ENCODE data around the gene ZNF195.

The ZNF195 gene

GRCh38 chr11:3368199-3368598, 10.7 kb downstream of the ZNF195 start:
- H3K4me3 ChIP-seq (ENCODE audit: low read length) = no peak overlapping the region
- no peak for DNase-seq (ENCODE audit: low read depth)
- no peak for TF ChIP-seq CTCF (conservative IDR thresholded peaks at IDR 0.05; ENCODE audit: low read length)

GRCh38 chr11:3367221-3367620, 11.7 kb downstream of the ZNF195 start:
- no peak overlapping the region for H3K4me3 ChIP-seq (ENCODE audit: low read length)
- DNase-seq (ENCODE audit: low read depth) = no peak
- TF ChIP-seq CTCF (conservative IDR thresholded peaks at IDR 0.05; ENCODE audit: low read length) = no peak

- no peak for DNase-seq (ENCODE audit: low read depth)
- no peak for TF ChIP-seq CTCF (conservative IDR thresholded peaks at IDR 0.05; ENCODE audit: low read length)
- no peak overlapping the region for H3K4me3 ChIP-seq (ENCODE audit: low read length)
Observed at GRCh38 chr11:3359092-3359824, 19.7 kb downstream of the ZNF195 start.

- TF ChIP-seq CTCF (conservative IDR thresholded peaks at IDR 0.05; ENCODE audit: low read length) = no peak
- H3K4me3 ChIP-seq (ENCODE audit: low read length) = no peak overlapping the region
- no peak for DNase-seq (ENCODE audit: low read depth)
Observed at GRCh38 chr11:3357994-3358676, 20.8 kb downstream of the ZNF195 start.

- DNase-seq (ENCODE audit: low read depth) = no peak
- H3K4me3 ChIP-seq (ENCODE audit: low read length) = no peak overlapping the region
- no peak for TF ChIP-seq CTCF (conservative IDR thresholded peaks at IDR 0.05; ENCODE audit: low read length)
Observed at GRCh38 chr11:3357302-3357701, 21.6 kb downstream of the ZNF195 start.

GRCh38 chr11:3356858-3357257, 22.1 kb downstream of the ZNF195 start:
- DNase-seq (ENCODE audit: low read depth) = no peak
- no peak for TF ChIP-seq CTCF (conservative IDR thresholded peaks at IDR 0.05; ENCODE audit: low read length)

GRCh38 chr11:3353066-3353465, 25.9 kb downstream of the ZNF195 start:
- no peak for DNase-seq (ENCODE audit: low read depth)
- no peak overlapping the region for H3K4me3 ChIP-seq (ENCODE audit: low read length)
- no peak for TF ChIP-seq CTCF (conservative IDR thresholded peaks at IDR 0.05; ENCODE audit: low read length)

More at GRCh38 chr11:3356858-3357257, 22.1 kb downstream of the ZNF195 start:
- H3K4me3 ChIP-seq (ENCODE audit: low read length) = no peak overlapping the region

Data from AG10803 (cell line).